Brain microvascular endothelial cell (primary cell): ENCODE data around the gene ZSCAN10.
"Not testable (repeated sequence)": the region's sequence is repeated elsewhere in the genome, so short reads cannot be mapped to it uniquely, and the experiment has no call there.

Experiments used
- DNase-seq: peaks from one replicate; pipeline ENCODE4 v3.0.0-alpha.2; 2020
- H3K27ac ChIP-seq: fragments of 250-450 bp; sonication (Bioruptor Pico); 2 replicates; pipeline ENCODE4 v1.5.1; 2020; ENCODE audit warnings: mild to moderate bottlenecking, moderate library complexity
- H3K27me3 ChIP-seq: fragments of 250-450 bp; sonication (Bioruptor Pico); replicated peaks from 2 replicates; pipeline ENCODE4 v1.5.1; 2020; ENCODE audit warnings: mild to moderate bottlenecking
- H3K36me3 ChIP-seq: fragments of 250-450 bp; sonication (Bioruptor Pico); replicated peaks from 2 replicates; pipeline ENCODE4 v1.5.1; 2020; ENCODE audit warnings: mild to moderate bottlenecking
- H3K4me3 ChIP-seq: 2 replicates; pipeline ENCODE4 v1.5.1; 2011; ENCODE audit warnings: low read depth, mild to moderate bottlenecking, control low read depth, low read length, moderate library complexity
- CTCF ChIP-seq: IDR thresholded peaks from 2 replicates; pipeline ENCODE4 v1.5.1; 2011; ENCODE audit warnings: low read depth, mild to moderate bottlenecking, moderate library complexity, low read length, control low read depth, inconsistent platforms; ENCODE audit errors: missing control alignments
- in situ Hi-C: cut with HindIII; loops from 2 replicates; pipeline ENCODE4 v1.10.0; 2017; ENCODE audit warnings: low sequenced_read_pairs, low pct_ligation_motif_present

The ZSCAN10 gene

DNA sequence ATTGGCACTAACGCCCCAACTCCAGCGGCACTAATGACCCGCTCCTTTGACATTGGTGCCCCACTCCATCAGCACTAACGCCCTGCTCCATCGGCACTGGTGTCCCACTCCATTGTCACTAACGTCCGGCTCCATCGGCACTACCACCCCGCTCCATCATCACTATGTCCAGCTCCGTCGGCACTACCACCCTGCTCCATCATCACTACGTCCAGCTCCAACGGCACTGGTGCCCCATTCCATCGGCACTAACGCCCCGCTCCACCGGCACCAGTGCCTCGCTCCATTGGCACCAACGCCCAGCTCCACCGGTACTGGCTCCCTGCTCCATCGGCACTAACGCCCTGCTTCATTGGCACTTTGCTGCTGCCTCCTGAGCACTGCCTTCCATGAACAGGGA lies 43.2 kb upstream of the ZSCAN10 start:
- in situ Hi-C loops, result no loop called here
- Histone ChIP-seq H3K4me3 (no peak overlapping the region), H3K27ac (no peak overlapping the region), H3K36me3 (peaks cover 16% of the 10 kb centered on the region), H3K27me3 (no peaks in the 10 kb centered on the region)
- no peak for DNase-seq
- no peak for TF ChIP-seq CTCF

DNA sequence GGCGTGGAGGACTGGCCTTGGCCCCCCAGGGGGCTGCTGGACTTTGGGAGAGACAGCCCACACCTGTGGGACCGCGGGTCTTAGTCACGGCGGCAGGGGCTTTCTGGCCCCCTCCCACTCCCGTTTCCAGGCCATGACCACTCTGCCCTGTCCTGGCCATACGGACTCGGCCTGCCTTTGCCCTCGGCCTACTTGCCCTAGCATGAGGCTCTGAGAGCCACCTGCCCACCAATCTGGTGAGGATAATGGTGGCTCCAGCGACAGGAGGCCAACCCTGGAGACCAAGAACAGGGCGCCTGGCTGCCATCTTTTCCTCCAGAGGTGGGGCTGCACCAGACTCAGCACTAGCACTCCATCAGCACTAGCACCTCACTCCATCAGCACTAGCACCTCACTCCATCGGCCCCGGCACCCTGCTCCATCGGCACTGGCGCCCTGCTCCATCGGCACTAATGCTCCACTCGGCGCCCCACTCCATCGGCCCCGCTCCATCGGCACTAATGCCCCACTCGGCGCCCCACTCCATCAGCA lies 42.8 kb upstream of the ZSCAN10 start:
- no peak overlapping the region for H3K4me3 ChIP-seq
- H3K36me3 ChIP-seq, result peaks cover 16% of the 10 kb centered on the region
- H3K27ac ChIP-seq, result no peak overlapping the region
- in situ Hi-C loops, result no loop called here
- DNase-seq, result no peak
- TF ChIP-seq CTCF, result no peak
- H3K27me3 ChIP-seq, result no peaks in the 10 kb centered on the region

GRCh38 chr16:3140603-3141427 lies 41.7 kb upstream of the ZSCAN10 start:
- no peak for DNase-seq
- H3K27me3 ChIP-seq, result no peaks in the 10 kb centered on the region
- no peak overlapping the region for H3K27ac ChIP-seq
- TF ChIP-seq CTCF, result no peak
- H3K36me3 ChIP-seq, result peaks cover 16% of the 10 kb centered on the region
- in situ Hi-C loops, result no loop called here
- H3K4me3 ChIP-seq, result no peak overlapping the region

DNA sequence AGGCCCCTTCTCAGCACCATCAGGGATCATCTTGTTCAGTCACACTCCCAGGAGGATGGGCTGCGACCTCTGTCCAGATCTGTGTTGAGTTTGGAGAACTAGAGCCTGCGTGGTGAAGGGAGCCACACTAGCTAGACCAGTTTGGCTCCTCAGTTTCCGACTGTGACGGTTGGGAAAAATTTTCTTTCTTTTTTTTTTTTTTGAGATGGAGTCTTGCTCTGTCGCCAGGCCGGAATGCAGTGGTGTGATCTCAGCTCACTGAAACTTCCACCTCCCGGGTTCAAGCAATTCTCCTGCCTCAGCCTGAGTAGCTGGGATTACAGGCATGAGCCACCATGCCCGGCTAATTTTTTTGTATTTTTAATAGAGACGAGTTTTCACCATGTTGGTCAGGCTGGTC lies 40.5 kb upstream of the ZSCAN10 start:
- H3K27me3 ChIP-seq, H3K27ac ChIP-seq, DNase-seq, H3K4me3 ChIP-seq, in situ Hi-C loops: not testable (repeated sequence)
- peaks cover 16% of the 10 kb centered on the region for H3K36me3 ChIP-seq

- no peak for TF ChIP-seq CTCF
- Histone ChIP-seq H3K4me3 (no peak overlapping the region), H3K27ac (no peak overlapping the region), H3K36me3 (peaks cover 20% of the 10 kb centered on the region), H3K27me3 (no peaks in the 10 kb centered on the region)
- in situ Hi-C loops, result no loop called here
- no peak for DNase-seq
These were observed 39.8 kb upstream of the ZSCAN10 start for GRCh38 chr16:3138823-3139426.

DNA sequence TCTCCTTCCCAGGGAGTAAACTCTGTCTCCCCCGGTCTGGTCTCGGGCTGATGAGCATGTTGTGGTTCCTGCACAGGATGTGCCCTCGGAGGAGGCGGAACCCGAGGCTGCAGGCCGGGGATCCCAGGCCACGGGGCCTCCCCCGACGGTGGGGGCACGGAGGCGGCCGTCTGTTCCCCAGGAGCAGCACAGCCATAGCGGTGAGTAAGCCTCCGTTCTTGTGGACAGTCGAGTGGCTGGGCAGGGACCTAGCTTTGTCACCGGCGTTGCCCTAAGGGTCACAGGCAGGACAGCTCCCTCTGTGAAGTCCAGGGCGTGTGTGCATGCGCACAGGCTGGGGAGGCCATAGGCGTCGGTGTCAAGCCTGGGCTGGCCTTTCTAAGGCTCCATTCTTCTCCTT lies 39.2 kb upstream of the ZSCAN10 start:
- no peak for DNase-seq
- no peak for TF ChIP-seq CTCF
- Histone ChIP-seq H3K4me3 (no peak overlapping the region), H3K27me3 (no peaks in the 10 kb centered on the region), H3K36me3 (peaks cover 20% of the 10 kb centered on the region), H3K27ac (no peak overlapping the region)
- in situ Hi-C loops, result no loop called here
